ENCODE results near the gene CDAN1.
"Not testable (repeated sequence)": the region's sequence is repeated elsewhere in the genome, so short reads cannot be mapped to it uniquely, and the experiment has no call there.

CDAN1 gene

DNA sequence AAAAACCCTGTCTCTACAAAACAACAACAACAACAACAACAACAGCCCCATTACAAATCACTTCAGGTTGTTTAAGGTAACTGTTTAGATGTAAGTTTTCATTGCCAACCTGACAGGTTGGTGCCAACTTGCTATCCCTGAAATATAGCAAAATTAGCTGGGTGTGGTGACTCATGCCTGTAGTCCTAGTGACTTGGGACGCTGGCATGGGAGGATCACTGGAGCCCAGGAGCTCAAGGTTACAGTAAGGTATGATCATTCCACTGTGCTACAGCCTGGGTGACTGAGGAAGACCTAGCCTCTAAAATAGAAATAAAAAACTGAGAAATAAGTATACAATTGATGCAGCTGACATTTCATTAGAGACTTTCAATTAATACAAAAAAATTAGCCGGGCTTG is 36.0 kb upstream of the CDAN1 start:
- Mint-ChIP-seq H3K9me3 (peaks cover 14% of the 10 kb centered on the region), H3K4me3 (no peak overlapping the region), H3K4me1 (peaks cover 21% of the 10 kb centered on the region), H3K36me3 (ENCODE audit: low read depth) (peaks cover 47% of the 10 kb centered on the region), H3K27ac (no peak overlapping the region), H3K27me3 (ENCODE audit: low read depth) (no peaks in the 10 kb centered on the region)
- TF ChIP-seq, protein P1, sequence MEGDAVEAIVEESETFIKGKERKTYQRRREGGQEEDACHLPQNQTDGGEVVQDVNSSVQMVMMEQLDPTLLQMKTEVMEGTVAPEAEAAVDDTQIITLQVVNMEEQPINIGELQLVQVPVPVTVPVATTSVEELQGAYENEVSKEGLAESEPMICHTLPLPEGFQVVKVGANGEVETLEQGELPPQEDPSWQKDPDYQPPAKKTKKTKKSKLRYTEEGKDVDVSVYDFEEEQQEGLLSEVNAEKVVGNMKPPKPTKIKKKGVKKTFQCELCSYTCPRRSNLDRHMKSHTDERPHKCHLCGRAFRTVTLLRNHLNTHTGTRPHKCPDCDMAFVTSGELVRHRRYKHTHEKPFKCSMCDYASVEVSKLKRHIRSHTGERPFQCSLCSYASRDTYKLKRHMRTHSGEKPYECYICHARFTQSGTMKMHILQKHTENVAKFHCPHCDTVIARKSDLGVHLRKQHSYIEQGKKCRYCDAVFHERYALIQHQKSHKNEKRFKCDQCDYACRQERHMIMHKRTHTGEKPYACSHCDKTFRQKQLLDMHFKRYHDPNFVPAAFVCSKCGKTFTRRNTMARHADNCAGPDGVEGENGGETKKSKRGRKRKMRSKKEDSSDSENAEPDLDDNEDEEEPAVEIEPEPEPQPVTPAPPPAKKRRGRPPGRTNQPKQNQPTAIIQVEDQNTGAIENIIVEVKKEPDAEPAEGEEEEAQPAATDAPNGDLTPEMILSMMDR (IDR thresholded peaks at IDR 0.05; ENCODE audit: unreplicated experiment in 3 of 3), result no peak

GRCh38 chr15:42772144-42772543 is 35.2 kb upstream of the CDAN1 start:
- H3K27me3 Mint-ChIP-seq (ENCODE audit: low read depth), result no peaks in the 10 kb centered on the region
- peak overlapping the region in 2 of 3 experiments; percentile 54 to 88 for H3K27ac Mint-ChIP-seq

DNA sequence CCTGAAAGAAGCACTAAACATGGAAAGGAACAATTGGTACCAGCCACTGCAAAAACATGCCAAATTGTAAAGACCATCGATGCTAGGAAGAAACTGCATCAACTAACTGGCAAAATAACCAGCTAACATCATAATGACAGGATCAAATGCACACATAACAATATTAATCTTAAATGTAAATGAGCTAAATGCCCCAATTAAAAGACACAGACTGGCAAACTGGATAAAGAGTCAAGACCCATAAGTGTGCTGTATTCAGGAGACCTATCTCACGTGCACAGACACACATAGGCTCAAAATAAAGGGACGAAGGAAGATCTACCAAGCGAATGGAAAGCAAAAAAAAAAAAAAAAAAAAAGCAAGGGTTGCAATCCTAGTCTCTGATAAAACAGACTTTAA is 29.2 kb upstream of the CDAN1 start:
- H3K27me3 Mint-ChIP-seq (ENCODE audit: low read depth); H3K27ac Mint-ChIP-seq; H3K4me3 Mint-ChIP-seq; H3K4me1 Mint-ChIP-seq: not testable (repeated sequence)
- Mint-ChIP-seq H3K36me3 (ENCODE audit: low read depth) (peaks cover 75% of the 10 kb centered on the region), H3K9me3 (peaks cover 53% of the 10 kb centered on the region)

More at GRCh38 chr15:42772144-42772543, 35.2 kb upstream of the CDAN1 start:
- Mint-ChIP-seq H3K36me3 (ENCODE audit: low read depth) (peaks cover 54% of the 10 kb centered on the region), H3K4me3 (no peak overlapping the region), H3K9me3 (peaks cover 18% of the 10 kb centered on the region), H3K4me1 (peaks cover 15% of the 10 kb centered on the region)
- TF ChIP-seq, protein P1 (IDR thresholded peaks at IDR 0.05; ENCODE audit: unreplicated experiment in 3 of 3), result no peak

DNA sequence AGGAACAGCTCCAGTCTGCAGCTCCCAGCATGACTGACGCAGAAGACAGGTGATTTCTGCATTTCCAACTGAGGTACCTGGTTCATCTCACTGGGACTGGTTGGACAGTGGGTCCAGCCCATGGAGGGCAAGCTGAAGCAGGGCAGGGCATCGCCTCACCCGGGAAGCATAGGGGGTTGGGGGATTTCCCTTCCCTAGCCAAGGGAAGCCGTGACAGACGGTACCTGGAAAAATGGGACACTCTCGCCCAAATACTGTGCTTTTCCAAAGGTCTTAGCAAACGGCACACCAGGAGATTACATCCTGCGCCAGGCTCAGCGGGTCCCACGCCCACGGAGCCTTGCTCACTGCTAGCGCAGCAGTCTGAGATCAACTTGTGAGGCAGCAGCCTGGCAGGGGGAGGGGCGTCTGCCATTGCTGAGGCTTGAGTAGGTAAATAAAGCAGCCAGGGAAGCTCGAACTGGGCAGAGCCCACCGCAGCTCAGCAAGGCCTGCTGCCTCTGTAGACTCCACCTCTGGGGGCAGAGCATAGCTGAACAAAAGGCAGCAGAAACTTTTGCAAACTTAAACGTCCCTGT is 27.3 kb upstream of the CDAN1 start:
- not testable (repeated sequence) for H3K4me3 Mint-ChIP-seq; H3K27me3 Mint-ChIP-seq (ENCODE audit: low read depth); H3K27ac Mint-ChIP-seq; H3K4me1 Mint-ChIP-seq
- Mint-ChIP-seq H3K9me3 (peaks cover 64% of the 10 kb centered on the region), H3K36me3 (ENCODE audit: low read depth) (peaks cover 77% of the 10 kb centered on the region)

GRCh38 chr15:42761813-42762212 is 24.9 kb upstream of the CDAN1 start:
- Mint-ChIP-seq H3K9me3 (peaks cover 47% of the 10 kb centered on the region), H3K36me3 (ENCODE audit: low read depth) (peaks cover 55% of the 10 kb centered on the region)
- not testable (repeated sequence) for H3K27ac Mint-ChIP-seq; H3K4me3 Mint-ChIP-seq; H3K4me1 Mint-ChIP-seq; H3K27me3 Mint-ChIP-seq (ENCODE audit: low read depth)

- no peak overlapping the region for H3K4me3 Mint-ChIP-seq
- no peaks in the 10 kb centered on the region for H3K4me1 Mint-ChIP-seq
- no peaks in the 10 kb centered on the region for H3K27me3 Mint-ChIP-seq (ENCODE audit: low read depth)
- TF ChIP-seq, protein P1 (IDR thresholded peaks at IDR 0.05; ENCODE audit: unreplicated experiment in 3 of 3), result no peak
- peaks cover 47% of the 10 kb centered on the region for H3K36me3 Mint-ChIP-seq (ENCODE audit: low read depth)
- H3K9me3 Mint-ChIP-seq, result peaks cover 40% of the 10 kb centered on the region
- H3K27ac Mint-ChIP-seq, result no peak overlapping the region
Measured at GRCh38 chr15:42760759-42761158, 23.8 kb upstream of the CDAN1 start.

DNA sequence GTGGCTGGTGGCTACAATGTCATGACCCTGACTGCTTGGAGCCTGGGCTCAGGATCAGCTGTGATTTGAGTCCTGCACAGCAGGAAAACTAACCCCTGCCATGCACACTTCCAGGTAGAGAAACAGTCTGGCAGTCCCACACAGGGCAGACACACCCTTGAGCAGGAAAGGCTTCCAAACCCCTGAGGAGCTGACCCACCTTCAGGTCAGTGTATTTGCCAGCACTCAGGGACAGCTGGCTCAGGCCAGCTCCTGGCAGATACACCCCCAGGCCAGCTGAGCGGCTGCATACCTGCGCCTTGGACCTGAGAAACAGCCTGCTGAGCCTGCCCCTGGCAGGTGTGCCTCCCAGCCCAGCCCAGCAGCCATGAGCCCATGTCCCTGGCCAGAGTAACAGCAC is 22.2 kb upstream of the CDAN1 start:
- Mint-ChIP-seq H3K27me3 (ENCODE audit: low read depth) (no peaks in the 10 kb centered on the region), H3K4me1 (no peaks in the 10 kb centered on the region), H3K36me3 (ENCODE audit: low read depth) (peaks cover 37% of the 10 kb centered on the region), H3K27ac (no peak overlapping the region), H3K9me3 (peaks cover 30% of the 10 kb centered on the region), H3K4me3 (no peak overlapping the region)
- TF ChIP-seq, protein P1 (IDR thresholded peaks at IDR 0.05; ENCODE audit: unreplicated experiment in 3 of 3), result no peak

Data from nephron (organoid).